ENCODE results near the gene GRB10. TPM values are rescaled to one million over a fixed set of nuclear protein-coding genes. Genes with fewer than 3 reads are reported as not detected.

GRB10 gene
- total and polyA plus RNA-seq, 4 donors = 10.7 to 53.1 (median 17.5) TPM

DNA sequence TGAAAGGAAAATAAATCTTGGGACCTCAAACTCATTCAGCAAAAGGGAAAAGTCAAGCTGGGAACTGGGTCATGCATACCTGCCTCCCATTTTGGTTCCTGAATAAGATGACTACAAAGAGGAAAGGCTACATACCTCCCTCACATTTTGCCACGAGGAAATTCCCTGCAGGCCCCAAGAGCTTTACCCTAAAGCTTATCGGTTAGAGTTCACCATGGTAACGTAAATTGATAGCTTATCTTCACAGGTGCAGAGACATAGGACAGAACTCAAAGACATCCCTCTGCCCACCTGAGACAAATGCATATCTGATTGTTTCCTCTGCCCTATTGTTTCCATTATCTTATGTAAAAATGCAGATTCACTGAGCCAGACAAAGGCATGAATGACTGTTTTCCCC lies 31.5 kb upstream of the GRB10 start:
- no peak for TF ChIP-seq NR2F2 (IDR thresholded peaks at IDR 0.05)
- TF ChIP-seq, protein P1, sequence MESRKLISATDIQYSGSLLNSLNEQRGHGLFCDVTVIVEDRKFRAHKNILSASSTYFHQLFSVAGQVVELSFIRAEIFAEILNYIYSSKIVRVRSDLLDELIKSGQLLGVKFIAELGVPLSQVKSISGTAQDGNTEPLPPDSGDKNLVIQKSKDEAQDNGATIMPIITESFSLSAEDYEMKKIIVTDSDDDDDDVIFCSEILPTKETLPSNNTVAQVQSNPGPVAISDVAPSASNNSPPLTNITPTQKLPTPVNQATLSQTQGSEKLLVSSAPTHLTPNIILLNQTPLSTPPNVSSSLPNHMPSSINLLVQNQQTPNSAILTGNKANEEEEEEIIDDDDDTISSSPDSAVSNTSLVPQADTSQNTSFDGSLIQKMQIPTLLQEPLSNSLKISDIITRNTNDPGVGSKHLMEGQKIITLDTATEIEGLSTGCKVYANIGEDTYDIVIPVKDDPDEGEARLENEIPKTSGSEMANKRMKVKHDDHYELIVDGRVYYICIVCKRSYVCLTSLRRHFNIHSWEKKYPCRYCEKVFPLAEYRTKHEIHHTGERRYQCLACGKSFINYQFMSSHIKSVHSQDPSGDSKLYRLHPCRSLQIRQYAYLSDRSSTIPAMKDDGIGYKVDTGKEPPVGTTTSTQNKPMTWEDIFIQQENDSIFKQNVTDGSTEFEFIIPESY (IDR thresholded peaks at IDR 0.05) = no peak
- no peak for TF ChIP-seq GABPA (IDR thresholded peaks at IDR 0.05 in 1 of 2, conservative IDR thresholded peaks at IDR 0.05 in 1 of 2)
- no peak for TF ChIP-seq EGR1 (IDR thresholded peaks at IDR 0.05; ENCODE audit: low read depth in 2 of 2)
- TF ChIP-seq RXRA (IDR thresholded peaks at IDR 0.05) = no peak
- TF ChIP-seq RAD21 (IDR thresholded peaks at IDR 0.05) = no peak
- no peak for TF ChIP-seq CTCF (IDR thresholded peaks at IDR 0.05; ENCODE audit: low read depth, low read length, missing input control)
- Histone ChIP-seq H3K9me3 (ENCODE audit: control insufficient read depth in 4 of 4, low read length in 3 of 4) (no peaks in the 10 kb centered on the region), H3K27ac (ENCODE audit: low read depth in 1 of 2, low read length in 2 of 2) (no peak overlapping the region), H3K4me3 (ENCODE audit: low read depth in 1 of 3, low read length in 3 of 3) (no peak overlapping the region), H3K27me3 (ENCODE audit: control insufficient read depth in 4 of 4, insufficient read depth in 4 of 4, low read length in 3 of 4) (no peaks in the 10 kb centered on the region), H3K9ac (ENCODE audit: low read depth in 1 of 2, low read length in 2 of 2) (no peak overlapping the region), H3K36me3 (ENCODE audit: control insufficient read depth in 4 of 4, insufficient read depth in 3 of 4, low read depth in 1 of 4, low read length in 3 of 4) (no peaks in the 10 kb centered on the region), H3K4me1 (ENCODE audit: control insufficient read depth in 4 of 4, insufficient read depth in 4 of 4, low read length in 3 of 4) (no peaks in the 10 kb centered on the region)
- WGBS = 74% methylated on average over 3 of the region's 3 CpGs
- DNase-seq (ENCODE audit: low spot score) = no peak

DNA sequence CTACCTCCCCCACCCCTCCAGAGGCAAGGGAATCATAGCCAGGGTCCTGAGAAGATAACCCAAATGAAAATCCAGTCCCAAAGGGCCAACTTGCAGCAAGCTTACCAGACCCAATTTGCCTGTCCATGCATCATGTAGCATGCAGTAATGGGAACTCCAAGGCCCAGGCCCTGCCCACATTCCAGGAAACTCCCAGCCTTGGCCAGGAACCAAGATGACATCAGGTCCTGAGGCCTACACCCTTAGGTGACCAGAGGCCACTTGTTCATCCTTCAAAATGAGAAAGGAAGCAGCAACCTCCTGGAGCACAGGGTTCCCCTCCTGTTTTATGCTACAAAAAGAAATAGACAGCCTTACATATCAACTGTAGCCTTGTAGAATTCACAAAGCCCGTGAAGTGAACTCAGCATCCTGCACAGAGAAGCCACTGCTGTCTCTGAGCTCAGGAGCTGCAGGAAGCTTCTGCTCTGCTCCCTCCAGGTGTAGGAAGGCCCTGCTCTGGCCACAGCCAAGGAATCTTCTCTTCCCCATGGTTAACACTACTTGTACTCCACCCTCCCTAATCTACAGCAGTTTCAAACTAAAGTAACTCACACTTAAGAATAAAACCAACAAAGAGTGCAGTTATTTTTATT lies 30.3 kb upstream of the GRB10 start:
- 72% methylated on average over 1 of the region's 1 CpG for WGBS
- TF ChIP-seq RAD21 (IDR thresholded peaks at IDR 0.05) (no peak), FOXA1 (IDR thresholded peaks at IDR 0.05) (no peak), TAF1 (conservative IDR thresholded peaks at IDR 0.05) (no peak), ATF3 (IDR thresholded peaks at IDR 0.05) (no peak), EGR1 (IDR thresholded peaks at IDR 0.05; ENCODE audit: low read depth in 2 of 2) (no peak), CTCF (IDR thresholded peaks at IDR 0.05; ENCODE audit: low read depth, low read length, missing input control) (no peak), YY1 (IDR thresholded peaks at IDR 0.05) (no peak), HNF4A (conservative IDR thresholded peaks at IDR 0.05) (no peak), RXRA (IDR thresholded peaks at IDR 0.05) (no peak), HNF4G (IDR thresholded peaks at IDR 0.05) (no peak), GABPA (IDR thresholded peaks at IDR 0.05 in 1 of 2, conservative IDR thresholded peaks at IDR 0.05 in 1 of 2) (no peak), JUND (IDR thresholded peaks at IDR 0.05) (no peak)
- TF ChIP-seq, protein P2, sequence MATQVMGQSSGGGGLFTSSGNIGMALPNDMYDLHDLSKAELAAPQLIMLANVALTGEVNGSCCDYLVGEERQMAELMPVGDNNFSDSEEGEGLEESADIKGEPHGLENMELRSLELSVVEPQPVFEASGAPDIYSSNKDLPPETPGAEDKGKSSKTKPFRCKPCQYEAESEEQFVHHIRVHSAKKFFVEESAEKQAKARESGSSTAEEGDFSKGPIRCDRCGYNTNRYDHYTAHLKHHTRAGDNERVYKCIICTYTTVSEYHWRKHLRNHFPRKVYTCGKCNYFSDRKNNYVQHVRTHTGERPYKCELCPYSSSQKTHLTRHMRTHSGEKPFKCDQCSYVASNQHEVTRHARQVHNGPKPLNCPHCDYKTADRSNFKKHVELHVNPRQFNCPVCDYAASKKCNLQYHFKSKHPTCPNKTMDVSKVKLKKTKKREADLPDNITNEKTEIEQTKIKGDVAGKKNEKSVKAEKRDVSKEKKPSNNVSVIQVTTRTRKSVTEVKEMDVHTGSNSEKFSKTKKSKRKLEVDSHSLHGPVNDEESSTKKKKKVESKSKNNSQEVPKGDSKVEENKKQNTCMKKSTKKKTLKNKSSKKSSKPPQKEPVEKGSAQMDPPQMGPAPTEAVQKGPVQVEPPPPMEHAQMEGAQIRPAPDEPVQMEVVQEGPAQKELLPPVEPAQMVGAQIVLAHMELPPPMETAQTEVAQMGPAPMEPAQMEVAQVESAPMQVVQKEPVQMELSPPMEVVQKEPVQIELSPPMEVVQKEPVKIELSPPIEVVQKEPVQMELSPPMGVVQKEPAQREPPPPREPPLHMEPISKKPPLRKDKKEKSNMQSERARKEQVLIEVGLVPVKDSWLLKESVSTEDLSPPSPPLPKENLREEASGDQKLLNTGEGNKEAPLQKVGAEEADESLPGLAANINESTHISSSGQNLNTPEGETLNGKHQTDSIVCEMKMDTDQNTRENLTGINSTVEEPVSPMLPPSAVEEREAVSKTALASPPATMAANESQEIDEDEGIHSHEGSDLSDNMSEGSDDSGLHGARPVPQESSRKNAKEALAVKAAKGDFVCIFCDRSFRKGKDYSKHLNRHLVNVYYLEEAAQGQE (IDR thresholded peaks at IDR 0.05) = no peak
- TF ChIP-seq, protein P1 (IDR thresholded peaks at IDR 0.05) = no peak
- no peaks in the 10 kb centered on the region for H3K27me3 ChIP-seq (ENCODE audit: control insufficient read depth in 4 of 4, insufficient read depth in 4 of 4, low read length in 3 of 4)
- no peak for DNase-seq (ENCODE audit: low spot score)
- peak overlapping the region in 1 of 2 donors; percentile 12 for H3K9ac ChIP-seq (ENCODE audit: low read depth in 1 of 2, low read length in 2 of 2)
- H3K27ac ChIP-seq (ENCODE audit: low read depth in 1 of 2, low read length in 2 of 2) = no peak overlapping the region
- H3K4me1 ChIP-seq (ENCODE audit: control insufficient read depth in 4 of 4, insufficient read depth in 4 of 4, low read length in 3 of 4) = no peaks in the 10 kb centered on the region
- no peaks in the 10 kb centered on the region for H3K9me3 ChIP-seq (ENCODE audit: control insufficient read depth in 4 of 4, low read length in 3 of 4)
- no peak overlapping the region for H3K4me3 ChIP-seq (ENCODE audit: low read depth in 1 of 3, low read length in 3 of 3)
- H3K36me3 ChIP-seq (ENCODE audit: control insufficient read depth in 4 of 4, insufficient read depth in 3 of 4, low read depth in 1 of 4, low read length in 3 of 4) = no peaks in the 10 kb centered on the region
